Psoas muscle (tissue), 8 donors: Measurements from ENCODE around the gene B3GNT9. TPM values are rescaled to one million over a fixed set of nuclear protein-coding genes. Genes with fewer than 3 reads are reported as not detected.

Source experiments
- ATAC-seq, 4 donors: fragments of 200-7000 bp; cut with Tn5 transposase; one replicate each; pipeline ENCODE4 v1.9.1; 2020; ENCODE audit warnings: moderate library complexity in 3 of 4, mild to moderate bottlenecking in 2 of 4
- DNase-seq, 2 donors: peaks; one replicate each; pipeline ENCODE4 v3.0.0-alpha.2; 2020
- H3K27ac ChIP-seq: fragments of 200-600 bp; one replicate; pipeline ENCODE4 v1.8.0; 2022
- H3K27me3 ChIP-seq, 3 donors: fragments of 200-600 bp in 1 of 3; one replicate each; pipeline versions ENCODE4 v1.6.1 to v1.8.0; 2013 to 2022; ENCODE audit warnings: low read length in 2 of 3, mild to moderate bottlenecking in 2 of 3, moderate library complexity in 1 of 3; ENCODE audit not compliant: insufficient read depth in 3 of 3
- H3K36me3 ChIP-seq, 2 donors: fragments of 200-600 bp in 1 of 2; one replicate each; pipeline versions ENCODE4 v1.6.1 to v1.8.0; 2013 to 2022; ENCODE audit warnings: low read depth in 1 of 2, mild to moderate bottlenecking in 1 of 2, moderate library complexity in 1 of 2; ENCODE audit not compliant: insufficient read depth in 1 of 2
- H3K4me1 ChIP-seq: fragments of 200-600 bp; one replicate; pipeline ENCODE4 v1.8.0; 2022
- H3K4me3 ChIP-seq: fragments of 200-600 bp; one replicate; pipeline ENCODE4 v1.8.0; 2022; ENCODE audit warnings: mild to moderate bottlenecking
- H3K9me3 ChIP-seq: fragments of 200-600 bp; one replicate; pipeline ENCODE4 v1.8.0; 2022
- WGBS, 3 donors: extraction: QIAGEN DNeasy Blood & Tissue Kit; methylation state at CpG; one replicate each; pipeline versions ENCODE4 v1.1.6 to v1.1.7; 2013; 5-methylcytosine and 5-hydroxymethylcytosine counted together
- intact Hi-C, 2 donors: fragments of 100-400 bp; cut with DNase I; formaldehyde crosslinking; loops; one replicate each; pipeline versions ENCODE4 v1.11.0 to v1.14.2; 2022
- polyA plus RNA-seq, 3 donors: library from polyadenylated mRNA; stranded (reverse); fragments of 200-250 nt; gene quantifications; one replicate each; pipeline ENCODE4 v1.2.3, GENCODE V29; 2013
- total RNA-seq, 4 donors: library from RNA; stranded (reverse); fragmentation: NEBNext Ultra II Directional in 2 of 4; extraction: Animal tissue kit (Norgen Biotek cat#: 25700) in 2 of 4; gene quantifications; one replicate each; pipeline versions ENCODE4 v1.2.1 to v1.2.4, GENCODE V29; 2021 to 2023
- TF ChIP-seq, protein P1 (sequence below): fragments of 200-600 bp; IDR thresholded peaks from one replicate; pipeline ENCODE4 v1.8.0; 2022; ENCODE audit warnings: antibody characterized with exemption
- donor health status: healthy with polysubstance abuse.
- donor health status: DM: no; HTN: no; CAD: no; lungs with moderate emphysema.
- donor health status: Bipolar disorder and iron deficiency.
- donor health status: healthy.
- donor health status: DM: yes; HTN: yes; CAD: no.
- donor health status: DM: no; HTN: no; CAD: no.
- donor health status: DM: no; HTN: no; CAD: no.
- donor health status: DM: yes; HTN: yes; CAD: no.

Gene B3GNT9
- total and polyA plus RNA-seq, 7 donors: 0.69 to 4.1 (median 1.2) TPM

DNA sequence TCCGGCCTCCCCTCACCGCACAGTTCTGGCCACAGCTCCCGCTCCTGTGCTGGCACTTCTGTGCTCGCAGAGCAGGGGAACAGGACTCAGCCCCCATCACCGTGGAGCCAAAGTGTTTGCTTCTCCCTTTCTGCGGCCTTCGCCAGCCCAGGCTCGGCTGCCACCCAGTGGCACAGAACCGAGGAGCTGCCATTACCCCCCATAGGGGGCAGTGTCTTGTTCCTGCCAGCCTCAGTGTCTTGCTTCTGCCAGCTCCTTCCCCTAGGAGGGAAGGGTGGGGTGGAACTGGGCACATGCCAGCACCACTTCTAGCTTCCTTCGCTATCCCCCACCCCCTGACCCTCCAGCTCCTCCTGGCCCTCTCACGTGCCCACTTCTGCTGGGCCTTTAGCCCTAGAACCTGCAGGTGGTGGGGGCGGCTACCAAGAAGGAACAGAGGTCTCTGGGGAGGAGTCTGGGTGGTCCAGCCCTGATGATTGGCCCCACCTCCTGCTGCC lies 47.5 kb upstream of the B3GNT9 start:
- DNase-seq (peak in 1 of 2 donors; percentile 74), ATAC-seq (peak; percentile 50 to 68 (median 67))
- Histone ChIP-seq H3K9me3 (no peaks in the 10 kb centered on the region), H3K36me3 (peaks cover 21 to 66% of the 10 kb centered on the region in 2 donors), H3K27me3 (no peaks in the 10 kb centered on the region), H3K27ac (no peak overlapping the region), H3K4me3 (no peak overlapping the region), H3K4me1 (peaks cover 14% of the 10 kb centered on the region)
- TF ChIP-seq, protein P1, sequence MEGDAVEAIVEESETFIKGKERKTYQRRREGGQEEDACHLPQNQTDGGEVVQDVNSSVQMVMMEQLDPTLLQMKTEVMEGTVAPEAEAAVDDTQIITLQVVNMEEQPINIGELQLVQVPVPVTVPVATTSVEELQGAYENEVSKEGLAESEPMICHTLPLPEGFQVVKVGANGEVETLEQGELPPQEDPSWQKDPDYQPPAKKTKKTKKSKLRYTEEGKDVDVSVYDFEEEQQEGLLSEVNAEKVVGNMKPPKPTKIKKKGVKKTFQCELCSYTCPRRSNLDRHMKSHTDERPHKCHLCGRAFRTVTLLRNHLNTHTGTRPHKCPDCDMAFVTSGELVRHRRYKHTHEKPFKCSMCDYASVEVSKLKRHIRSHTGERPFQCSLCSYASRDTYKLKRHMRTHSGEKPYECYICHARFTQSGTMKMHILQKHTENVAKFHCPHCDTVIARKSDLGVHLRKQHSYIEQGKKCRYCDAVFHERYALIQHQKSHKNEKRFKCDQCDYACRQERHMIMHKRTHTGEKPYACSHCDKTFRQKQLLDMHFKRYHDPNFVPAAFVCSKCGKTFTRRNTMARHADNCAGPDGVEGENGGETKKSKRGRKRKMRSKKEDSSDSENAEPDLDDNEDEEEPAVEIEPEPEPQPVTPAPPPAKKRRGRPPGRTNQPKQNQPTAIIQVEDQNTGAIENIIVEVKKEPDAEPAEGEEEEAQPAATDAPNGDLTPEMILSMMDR: peak; percentile 56
- intact Hi-C loops: no loop called here
- 37 to 61% (median 51%) methylated on average over 10 to 12 of the region's 12 CpGs for WGBS, 3 donors

DNA sequence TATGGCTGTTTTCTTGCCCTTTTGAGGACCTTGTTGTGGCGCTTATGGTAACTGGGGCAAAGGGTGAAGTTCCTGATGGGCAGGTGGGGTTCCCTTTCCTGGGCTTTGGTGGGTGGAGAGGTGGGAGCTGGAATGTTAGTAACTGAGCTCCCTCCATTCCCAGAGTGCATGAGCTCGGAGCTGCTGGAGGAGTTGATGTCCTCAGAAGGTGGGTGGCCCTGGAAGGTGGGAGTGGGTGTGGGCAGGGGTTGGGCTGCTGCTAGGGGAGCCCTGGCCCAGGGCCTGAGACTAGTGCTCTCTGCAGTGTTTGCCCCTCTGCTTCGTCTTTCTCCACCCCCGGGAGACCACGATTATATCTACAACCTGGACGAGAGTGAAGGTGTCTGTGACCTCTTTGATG lies 46.9 kb upstream of the B3GNT9 start:
- Histone ChIP-seq H3K27me3 (no peaks in the 10 kb centered on the region), H3K4me1 (peaks cover 20% of the 10 kb centered on the region), H3K4me3 (no peak overlapping the region), H3K9me3 (no peaks in the 10 kb centered on the region), H3K36me3 (peaks cover 16 to 61% of the 10 kb centered on the region in 2 donors), H3K27ac (no peak overlapping the region)
- intact Hi-C loops: no loop called here
- DNase-seq (no peak), ATAC-seq (no peak)
- TF ChIP-seq, protein P1: no peak
- 70 to 79% (median 76%) methylated on average over 6 of the region's 6 CpGs for WGBS, 3 donors

DNA sequence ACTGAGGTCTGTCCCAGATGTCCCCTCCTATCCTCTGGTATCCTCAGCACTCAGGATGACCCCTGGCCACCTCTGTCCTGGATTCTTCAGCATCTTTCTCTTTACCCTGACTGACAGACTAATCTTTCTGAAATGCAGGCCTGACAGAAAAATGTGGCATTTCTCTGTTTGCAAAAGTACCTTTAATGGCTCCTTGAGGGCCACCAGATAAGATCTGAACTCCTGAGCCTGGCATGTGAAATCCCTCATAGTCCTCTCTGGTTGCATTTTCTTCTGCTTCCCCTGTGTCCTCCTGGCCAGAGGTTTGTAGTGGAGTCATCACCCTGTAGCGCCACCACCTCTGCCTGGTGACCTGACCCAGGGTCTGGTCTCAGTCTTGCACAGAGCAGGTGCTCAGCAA lies 46.1 kb upstream of the B3GNT9 start:
- no peaks in the 10 kb centered on the region for H3K9me3 ChIP-seq
- H3K27ac ChIP-seq: no peak overlapping the region
- peaks cover 16 to 54% of the 10 kb centered on the region in 2 donors for H3K36me3 ChIP-seq
- TF ChIP-seq, protein P1: no peak
- DNase-seq (no peak), ATAC-seq (no peak)
- intact Hi-C loops: no loop called here
- 80 to 97% (median 94%) methylated on average over 1 of the region's 1 CpG for WGBS, 3 donors
- H3K4me3 ChIP-seq: no peak overlapping the region
- H3K4me1 ChIP-seq: peaks cover 22% of the 10 kb centered on the region
- H3K27me3 ChIP-seq: no peaks in the 10 kb centered on the region

DNA sequence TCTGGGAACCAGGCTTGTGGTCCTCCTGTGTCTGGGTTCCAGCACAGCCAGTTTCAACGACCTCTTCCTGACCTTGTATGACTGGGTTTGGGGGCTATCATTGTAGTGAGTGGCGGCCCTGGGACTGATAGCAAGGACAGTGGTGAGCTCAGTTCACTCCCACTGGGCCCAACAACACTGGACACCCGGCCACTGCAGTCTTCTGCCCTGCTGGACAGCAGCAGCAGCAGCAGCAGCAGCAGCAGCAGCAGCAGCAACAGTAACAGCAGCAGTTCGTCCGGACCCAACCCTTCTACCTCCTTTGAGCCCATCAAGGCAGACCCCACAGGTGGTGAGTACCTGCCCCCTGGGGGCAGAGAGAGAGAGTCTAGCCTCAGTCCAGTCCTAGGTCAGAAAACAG lies 44.9 kb upstream of the B3GNT9 start:
- Histone ChIP-seq H3K36me3 (peaks cover 16 to 48% of the 10 kb centered on the region in 2 donors), H3K4me1 (peaks cover 30% of the 10 kb centered on the region), H3K9me3 (no peaks in the 10 kb centered on the region), H3K4me3 (no peak overlapping the region), H3K27me3 (no peaks in the 10 kb centered on the region), H3K27ac (no peak overlapping the region)
- intact Hi-C loops: no loop called here
- 79 to 87% (median 79%) methylated on average over 5 of the region's 5 CpGs for WGBS, 3 donors
- ATAC-seq (no peak), DNase-seq (no peak)
- TF ChIP-seq, protein P1: no peak

DNA sequence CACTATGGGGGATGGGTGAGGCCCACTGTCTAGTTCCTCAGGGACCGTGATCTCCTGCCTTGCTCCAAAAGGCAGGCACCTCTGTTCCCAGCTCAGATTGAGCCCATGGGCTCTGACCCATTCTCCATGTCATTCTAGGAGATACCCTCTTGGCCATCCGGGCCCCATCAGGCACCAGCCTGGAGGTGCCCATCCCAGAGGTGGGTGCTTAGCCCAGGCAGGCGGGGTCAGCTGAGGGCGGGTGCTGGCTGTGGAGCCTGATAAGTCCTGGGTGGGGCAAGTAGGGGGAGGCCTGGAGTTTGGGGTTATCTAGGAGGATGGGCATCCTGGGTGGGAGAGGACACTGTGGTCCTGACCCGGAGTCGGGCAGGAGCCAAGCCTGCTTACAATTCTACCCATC lies 43.5 kb upstream of the B3GNT9 start:
- intact Hi-C loops: loop anchor here in 1 of 2 donors (5.0 kb wide), 1 partner anchor 33 kb away; the partner anchor contains the start of gene TMEM208
- Histone ChIP-seq H3K27me3 (no peaks in the 10 kb centered on the region), H3K4me1 (peaks cover 30% of the 10 kb centered on the region), H3K9me3 (no peaks in the 10 kb centered on the region), H3K4me3 (no peak overlapping the region), H3K27ac (no peak overlapping the region), H3K36me3 (peaks cover 16 to 48% of the 10 kb centered on the region in 2 donors)
- 89 to 93% (median 90%) methylated on average over 6 of the region's 6 CpGs for WGBS, 3 donors
- DNase-seq (no peak), ATAC-seq (no peak)
- TF ChIP-seq, protein P1: no peak
